MM.1S (cell line): Measurements from ENCODE around the gene SLC35F3.

Experiments used
- DNase-seq: peaks from one replicate; pipeline ENCODE4 v3.0.0-alpha.2; 2015
- H2AFZ ChIP-seq: fragments of 300-600 bp; sonication (generic); 2 replicates; pipeline ENCODE4 v1.6.0; 2016; ENCODE audit warnings: antibody characterized with exemption, low read length
- H3F3A ChIP-seq: fragments of 300-600 bp; sonication (generic); 2 replicates; pipeline ENCODE4 v1.6.1; 2016; ENCODE audit warnings: mild to moderate bottlenecking, antibody characterized with exemption, low read length, moderate library complexity, mixed read lengths; ENCODE audit not compliant: insufficient read depth
- H3K27ac ChIP-seq: fragments of 300-600 bp; sonication (generic); 2 replicates; pipeline ENCODE4 v1.5.1; 2016; ENCODE audit warnings: mild to moderate bottlenecking, low read length
- H3K27me3 ChIP-seq: fragments of 300-600 bp; sonication (generic); replicated peaks from 2 replicates; pipeline ENCODE4 v1.6.0; 2016; ENCODE audit warnings: low read length; ENCODE audit not compliant: insufficient read depth
- H3K36me3 ChIP-seq: fragments of 300-600 bp; sonication (generic); replicated peaks from 2 replicates; pipeline ENCODE4 v1.6.1; 2016; ENCODE audit warnings: mild to moderate bottlenecking, low read length, mixed read lengths; ENCODE audit not compliant: insufficient read depth
- H3K4me1 ChIP-seq: fragments of 300-600 bp; sonication (generic); 2 replicates; pipeline ENCODE4 v1.6.1; 2016; ENCODE audit warnings: low read length, mixed read lengths
- H3K4me2 ChIP-seq: fragments of 300-600 bp; sonication (generic); 2 replicates; pipeline ENCODE4 v1.6.0; 2016; ENCODE audit warnings: low read depth, low read length
- H3K4me3 ChIP-seq: fragments of 300-600 bp; sonication (generic); 2 replicates; pipeline ENCODE4 v1.5.1; 2016; ENCODE audit warnings: low read length, mixed read lengths
- H3K79me2 ChIP-seq: fragments of 300-600 bp; sonication (generic); 2 replicates; pipeline ENCODE4 v1.6.1; 2016; ENCODE audit warnings: mixed run types, low read length, mixed read lengths
- H3K9ac ChIP-seq: fragments of 300-600 bp; sonication (generic); 2 replicates; pipeline ENCODE4 v1.6.1; 2016; ENCODE audit warnings: low read length, mixed read lengths
- H3K9me2 ChIP-seq: fragments of 300-600 bp; sonication (generic); replicated peaks from 2 replicates; pipeline ENCODE4 v1.6.1; 2016; ENCODE audit warnings: mild to moderate bottlenecking, low read length, mixed read lengths; ENCODE audit not compliant: insufficient read depth
- H3K9me3 ChIP-seq: fragments of 300-600 bp; sonication (generic); replicated peaks from 2 replicates; pipeline ENCODE4 v1.6.1; 2016; ENCODE audit warnings: mild to moderate bottlenecking, low read length, mixed read lengths; ENCODE audit not compliant: insufficient read depth
- H4K20me1 ChIP-seq: fragments of 300-600 bp; sonication (generic); 2 replicates; pipeline ENCODE4 v1.6.1; 2016; ENCODE audit warnings: mild to moderate bottlenecking, low read length, moderate library complexity, mixed read lengths; ENCODE audit not compliant: insufficient read depth
- CTCF ChIP-seq: fragments of 300-600 bp; sonication (generic); IDR thresholded peaks from 2 replicates; pipeline ENCODE4 v1.5.1; 2016; ENCODE audit warnings: antibody characterized with exemption, low read length, mixed read lengths
- EZH2 ChIP-seq: fragments of 300-600 bp; sonication (generic); optimal IDR thresholded peaks from 2 replicates; pipeline ENCODE3; 2017; ENCODE audit warnings: low read depth, mild to moderate bottlenecking, antibody characterized with exemption, low read length, mixed read lengths
- EZH2phosphoT487 ChIP-seq: fragments of 300-600 bp; sonication (generic); IDR thresholded peaks from 2 replicates; pipeline ENCODE4 v1.6.1; 2018; ENCODE audit warnings: antibody characterized with exemption, low read length

Gene SLC35F3

GRCh38 chr1:234044079-234044478, 139.6 kb downstream of the SLC35F3 start:
- Histone ChIP-seq H3K27me3 (no peaks in the 10 kb centered on the region), H3K4me2 (no peak overlapping the region), H3K9me2 (no peaks in the 10 kb centered on the region), H4K20me1 (no peaks in the 10 kb centered on the region), H3K36me3 (no peaks in the 10 kb centered on the region), H3K4me3 (no peak overlapping the region), H3K27ac (no peak overlapping the region), H2AFZ (no peak overlapping the region), H3K9me3 (no peaks in the 10 kb centered on the region), H3K79me2 (no peaks in the 10 kb centered on the region), H3F3A (no peaks in the 10 kb centered on the region), H3K4me1 (no peaks in the 10 kb centered on the region), H3K9ac (no peak overlapping the region)
- DNase-seq: no peak
- TF ChIP-seq EZH2 (no peak), EZH2phosphoT487 (no peak), CTCF (no peak)

- no peaks in the 10 kb centered on the region for H3K4me1 ChIP-seq
- H3K9me3 ChIP-seq: no peaks in the 10 kb centered on the region
- no peak overlapping the region for H3K9ac ChIP-seq
- no peak overlapping the region for H3K4me2 ChIP-seq
- no peak for TF ChIP-seq CTCF
- no peak for TF ChIP-seq EZH2phosphoT487
- TF ChIP-seq EZH2: no peak
- H3K27me3 ChIP-seq: no peaks in the 10 kb centered on the region
- no peak overlapping the region for H3K27ac ChIP-seq
- DNase-seq: no peak
- H3K9me2 ChIP-seq: no peaks in the 10 kb centered on the region
- H4K20me1 ChIP-seq: no peaks in the 10 kb centered on the region
- no peaks in the 10 kb centered on the region for H3F3A ChIP-seq
- H3K36me3 ChIP-seq: no peaks in the 10 kb centered on the region
- H3K79me2 ChIP-seq: no peaks in the 10 kb centered on the region
- no peak overlapping the region for H3K4me3 ChIP-seq
- no peak overlapping the region for H2AFZ ChIP-seq
These were observed 142.6 kb downstream of the SLC35F3 start for GRCh38 chr1:234047123-234047522.

GRCh38 chr1:234062166-234062565, 157.7 kb downstream of the SLC35F3 start:
- H3K9ac ChIP-seq: no peak overlapping the region
- no peaks in the 10 kb centered on the region for H4K20me1 ChIP-seq
- no peaks in the 10 kb centered on the region; the same call in 1 of the 2 replicates for H3K4me1 ChIP-seq
- TF ChIP-seq EZH2phosphoT487 (no peak), EZH2 (no peak), CTCF (no peak)
- H3K27me3 ChIP-seq: no peaks in the 10 kb centered on the region
- no peak for DNase-seq
- H3K79me2 ChIP-seq: no peaks in the 10 kb centered on the region
- H2AFZ ChIP-seq: no peak overlapping the region
- H3K36me3 ChIP-seq: no peaks in the 10 kb centered on the region
- H3K4me3 ChIP-seq: no peak overlapping the region
- H3F3A ChIP-seq: no peaks in the 10 kb centered on the region
- H3K9me2 ChIP-seq: no peaks in the 10 kb centered on the region
- H3K9me3 ChIP-seq: no peaks in the 10 kb centered on the region
- H3K27ac ChIP-seq: no peak overlapping the region
- H3K4me2 ChIP-seq: no peak overlapping the region
